Endothelial cell of umbilical vein (primary cell): ENCODE measurements around the gene TXLNA. TPM values are rescaled to one million over a fixed set of nuclear protein-coding genes. Genes with fewer than 3 reads are reported as not detected.

Experiments used
- BruUV-seq: library from RNA; stranded (reverse); fragments of 400-500 nt; replicated peaks from 2 replicates; lab custom pipeline; 2021; lab: Mats Ljungman, UMichigan
- CTCF ChIA-PET: fragments of 300-600, 350-600 bp; sonication (Branson Sonifier 250); formaldehyde crosslinking; loops from one replicate; lab custom pipeline; 2021; ENCODE audit warnings: antibody characterized with exemption, inconsistent platforms; lab: Charles Lee
- POLR2A ChIA-PET: fragments of 300-600, 350-600 bp; sonication (Branson Sonifier 250); formaldehyde crosslinking; loops from one replicate; lab custom pipeline; 2021; ENCODE audit warnings: antibody characterized with exemption, inconsistent platforms; lab: Charles Lee
- DNase-seq: peaks from one replicate; pipeline ENCODE4 v3.0.0-alpha.2; 2011; ENCODE audit warnings: low read depth, low spot score
- FAIRE-seq: peaks from 2 replicates; lab custom pipeline; 2011; peaks lifted over from hg19 to GRCh38; lab: Jason Lieb, UNC
- H2AFZ ChIP-seq: 2 replicates; pipeline ENCODE4 v1.6.0; 2012; ENCODE audit warnings: low read depth, low read length, control low read depth, inconsistent platforms
- H3K27ac ChIP-seq: 2 replicates; pipeline ENCODE4 v1.5.1; 2011; ENCODE audit warnings: low read depth, mild to moderate bottlenecking, control low read depth, low read length, moderate library complexity; ENCODE audit not compliant: insufficient read depth
- H3K27me3 ChIP-seq, 2 experiments: 2 replicates each; pipeline versions ENCODE4 v1.6.0 to v1.6.1; 2011; ENCODE audit warnings: low read length in 2 of 2, mixed read lengths in 1 of 2; ENCODE audit not compliant: control insufficient read depth in 2 of 2, insufficient read depth in 2 of 2
- H3K36me3 ChIP-seq, 2 experiments: 2 replicates in 1 of 2; 3 replicates in 1 of 2; pipeline ENCODE4 v1.5.1; 2011; ENCODE audit warnings: low read length in 2 of 2, mild to moderate bottlenecking in 1 of 2, moderate library complexity in 1 of 2; ENCODE audit not compliant: control insufficient read depth in 2 of 2, insufficient read depth in 2 of 2; ENCODE audit errors: extremely low read depth in 1 of 2
- H3K4me1 ChIP-seq: 3 replicates; pipeline ENCODE4 v1.5.1; 2011; ENCODE audit warnings: mild to moderate bottlenecking, low read length; ENCODE audit not compliant: control insufficient read depth, insufficient read depth; ENCODE audit errors: extremely low read depth
- H3K4me2 ChIP-seq: 2 replicates; pipeline ENCODE4 v1.6.1; 2011; ENCODE audit warnings: low read length, control low read depth, mixed read lengths; ENCODE audit not compliant: insufficient read depth
- H3K4me3 ChIP-seq, 3 experiments: fragments of 200-600 bp in 1 of 3; sonication (generic), shearing (Covaris generic) in 1 of 3; replicated peaks in 1 of 3; 2 replicates each; pipeline ENCODE4 v1.5.1; 2011 to 2016; ENCODE audit warnings: control low read depth in 3 of 3, low read length in 3 of 3, mild to moderate bottlenecking in 2 of 3, inconsistent platforms in 1 of 3, low read depth in 1 of 3, moderate library complexity in 1 of 3; ENCODE audit not compliant: insufficient read depth in 1 of 3
- H3K79me2 ChIP-seq: 2 replicates; pipeline ENCODE4 v1.6.0; 2012; ENCODE audit warnings: low read length, inconsistent platforms; ENCODE audit not compliant: control insufficient read depth, insufficient read depth
- H3K9ac ChIP-seq: replicated peaks from 2 replicates; pipeline ENCODE3; 2011; ENCODE audit warnings: low read length, control low read depth; ENCODE audit not compliant: insufficient read depth; ENCODE audit errors: extremely low read depth
- H3K9me1 ChIP-seq: replicated peaks from 3 replicates; pipeline ENCODE4 v1.6.0; 2011; ENCODE audit warnings: mild to moderate bottlenecking, low read length; ENCODE audit not compliant: control insufficient read depth, insufficient read depth; ENCODE audit errors: extremely low read depth
- H3K9me3 ChIP-seq: replicated peaks from 2 replicates; pipeline ENCODE4 v1.5.1; 2012; ENCODE audit warnings: low read length, inconsistent platforms; ENCODE audit not compliant: control insufficient read depth, insufficient read depth
- H4K20me1 ChIP-seq: replicated peaks from 2 replicates; pipeline ENCODE3; 2011; ENCODE audit warnings: mild to moderate bottlenecking, low read length; ENCODE audit not compliant: control insufficient read depth, insufficient read depth; ENCODE audit errors: extremely low read depth
- CTCF ChIP-seq, 2 donors: IDR thresholded peaks; 1 replicate in 1 of 2; 2 replicates in 1 of 2; pipeline ENCODE4 v1.5.1; 2011; ENCODE audit warnings: low read length in 2 of 2, mild to moderate bottlenecking in 2 of 2, moderate library complexity in 2 of 2, control low read depth in 1 of 2, inconsistent platforms in 1 of 2, low read depth in 1 of 2; ENCODE audit not compliant: insufficient read depth in 1 of 2; ENCODE audit errors: extremely low read depth in 1 of 2
- EZH2 ChIP-seq: IDR thresholded peaks from 2 replicates; pipeline ENCODE4 v1.6.1; 2012; ENCODE audit warnings: borderline replicate concordance, low read depth, mild to moderate bottlenecking, moderate library complexity, low read length, inconsistent platforms; ENCODE audit not compliant: severe bottlenecking
- FOS ChIP-seq: IDR thresholded peaks from 2 replicates; pipeline ENCODE4 v1.6.1; 2011; ENCODE audit warnings: mild to moderate bottlenecking, low read length, moderate library complexity, borderline replicate concordance; ENCODE audit not compliant: insufficient read depth
- GATA2 ChIP-seq: IDR thresholded peaks from 2 replicates; pipeline ENCODE4 v1.7.0; 2011; ENCODE audit warnings: low read depth, mild to moderate bottlenecking, moderate library complexity, mixed read lengths, low read length; ENCODE audit not compliant: insufficient read length, insufficient read depth
- JUN ChIP-seq: IDR thresholded peaks from 2 replicates; pipeline ENCODE4 v1.6.1; 2011; ENCODE audit warnings: borderline replicate concordance, low read depth; ENCODE audit not compliant: insufficient read length, insufficient read depth
- MAX ChIP-seq: IDR thresholded peaks from 2 replicates; pipeline ENCODE4 v1.6.1; 2011; ENCODE audit not compliant: insufficient read depth, insufficient read length
- MYC ChIP-seq: IDR thresholded peaks from one replicate; pipeline ENCODE4 v1.6.1; 2011; ENCODE audit warnings: mild to moderate bottlenecking, low read depth, low read length
- POLR2A ChIP-seq: IDR thresholded peaks from 2 replicates; pipeline ENCODE4 v1.6.1; 2012; ENCODE audit warnings: low read depth, mild to moderate bottlenecking, control low read depth, low read length
- POLR2AphosphoS5 ChIP-seq: IDR thresholded peaks from 2 replicates; pipeline ENCODE4 v1.6.1; 2012; ENCODE audit warnings: low read depth, mild to moderate bottlenecking, control low read depth, low read length, moderate library complexity; ENCODE audit not compliant: insufficient read depth
- dilution Hi-C: fragments of 300-500 bp; cut with MboI; formaldehyde crosslinking; loops from one replicate; pipeline ENCODE4 v1.15.0; 2019; ENCODE audit warnings: low sequenced_read_pairs; ENCODE audit not compliant: extremely low pct_ligation_motif_present
- intact Hi-C: fragments of 100-400 bp; cut with micrococcal nuclease; formaldehyde crosslinking; loops from one replicate; pipeline ENCODE4 v1.10.0; 2022
- polyA plus RNA-seq, 4 experiments: library from polyadenylated mRNA; depleted of rRNA in 3 of 4; stranded (reverse) in 3 of 4; unstranded in 1 of 4; fragments of >200 nt; gene quantifications; 2 replicates each; pipeline versions ENCODE4 v1.2.1 to v1.2.3, GENCODE V29; 2011 to 2012; ENCODE audit warnings: missing spikeins in 1 of 4
- total RNA-seq: library from RNA; stranded (reverse); gene quantifications from 2 replicates; pipeline ENCODE4 v1.2.3, GENCODE V29; 2021

The TXLNA gene
- total and polyA plus RNA-seq, 2 donors (not counting 3 experiments of a cell fraction or from before 2014, with no cell fraction given), result 41.8 to 69.4 TPM

GRCh38 chr1:32216566-32216965 is 37.1 kb downstream of the TXLNA start:
- Histone ChIP-seq H3K79me2 (peaks cover 3% of the 10 kb centered on the region), H2AFZ (no peak overlapping the region), H3K9me1 (no peaks in the 10 kb centered on the region), H3K36me3 (peaks cover 0 to 19% of the 10 kb centered on the region in 2 experiments), H3K4me2 (no peak overlapping the region), H3K27ac (no peak overlapping the region), H3K4me1 (peaks cover 10% of the 10 kb centered on the region), H3K9ac (no peak overlapping the region), H4K20me1 (no peaks in the 10 kb centered on the region), H3K9me3 (no peaks in the 10 kb centered on the region), H3K27me3 (no peaks in the 10 kb centered on the region), H3K4me3 (no peak overlapping the region)
- no peak for TF ChIP-seq JUN
- TF ChIP-seq CTCF (IDR thresholded peaks at IDR 0.05; ENCODE audit: extremely low read depth in 1 of 2, insufficient read depth in 1 of 2, low read depth in 1 of 2, low read length in 2 of 2), result no peak
- TF ChIP-seq MAX, result no peak
- TF ChIP-seq GATA2, result no peak
- no peak for TF ChIP-seq POLR2AphosphoS5
- no peak for TF ChIP-seq MYC
- TF ChIP-seq POLR2A, result no peak
- no peak for TF ChIP-seq EZH2
- no peak for TF ChIP-seq FOS
- DNase-seq, result no peak
- dilution Hi-C loops (no loop called here), intact Hi-C loops (loop anchor here (5.0 kb wide), 1 partner anchor 146 kb away; the partner anchor contains the start of genes FAM229A and TSSK3)
- ChIA-PET CTCF (interaction anchor here (0.8 to 3.5 kb wide), 24 partner anchors 11 to 209 kb away, joined by 3 to 78 read pairs (median 7); partner anchors contain the start of genes CCDC28B, FAM167B, FAM229A and IQCC), POLR2A (interaction anchor here (0.9 to 2.1 kb wide), 3 partner anchors 98 to 197 kb away, joined by 3 to 17 read pairs (median 4); partner anchors contain the start of gene MARCKSL1)
- BruUV-seq, result no TSS peak
- FAIRE-seq, result no peak
